Endometrial microvascular endothelial cells (primary cell): ENCODE results near the gene MLXIP. TPM values are rescaled to one million over a fixed set of nuclear protein-coding genes. Genes with fewer than 3 reads are reported as not detected.

Experiments used
- in situ Hi-C: cut with HindIII; loops from 2 replicates; pipeline ENCODE4 v1.10.0; 2017; ENCODE audit warnings: low sequenced_read_pairs, low pct_unique_long_range_greater_than_20kb; ENCODE audit errors: inconsistent ontology term
- total RNA-seq: library from RNA; depleted of rRNA; stranded (reverse); fragments of >200 nt; gene quantifications from one replicate; pipeline ENCODE4 v1.2.3, GENCODE V29; 2015; ENCODE audit errors: inconsistent ontology term

MLXIP gene
- total RNA-seq, 1 donor from 2014 or later: 13.6 TPM

DNA sequence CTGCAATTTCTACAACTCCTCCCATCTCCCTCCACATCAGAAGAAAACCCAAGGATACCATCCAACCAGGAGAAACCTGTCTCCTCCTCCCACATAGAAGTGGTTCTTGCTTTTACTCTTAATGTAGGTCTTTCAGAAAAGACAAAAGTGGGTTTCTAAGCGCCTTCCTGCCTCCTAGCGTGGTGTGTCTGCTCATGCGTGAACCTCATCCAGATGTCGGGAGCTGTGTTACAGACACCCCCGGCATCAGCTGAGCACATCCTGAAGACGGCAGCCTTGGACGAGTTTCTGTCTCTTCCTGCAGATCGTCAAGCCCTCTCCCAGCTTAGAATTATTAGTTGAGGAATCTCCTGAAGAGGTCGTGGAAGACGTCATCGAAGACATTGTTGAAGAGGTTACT is 113.9 kb downstream of the MLXIP start:
- in situ Hi-C loops: no loop called here

GRCh38 chr12:122194804-122195203 is 116.2 kb downstream of the MLXIP start:
- in situ Hi-C loops: no loop called here

GRCh38 chr12:122195405-122195804 is 116.8 kb downstream of the MLXIP start:
- in situ Hi-C loops: no loop called here

Other genes with a start within 250 kb of the MLXIP start
- not detected for gene HPD, start 219.9 kb upstream of the MLXIP start, total RNA-seq
- 120 TPM for gene PSMD9, start 190.0 kb upstream of the MLXIP start, total RNA-seq
- gene CFAP251, start 160.2 kb upstream of the MLXIP start, total RNA-seq: 0.37 TPM
- 2.7 TPM for gene BCL7A, start 56.9 kb upstream of the MLXIP start, total RNA-seq
- gene IL31, start 95.5 kb downstream of the MLXIP start, total RNA-seq: not detected
- not detected for gene LRRC43, start 104.4 kb downstream of the MLXIP start, total RNA-seq
- gene B3GNT4, start 125.0 kb downstream of the MLXIP start, total RNA-seq: not detected
- 71.0 TPM for gene DIABLO, start 147.3 kb downstream of the MLXIP start, total RNA-seq
- gene VPS33A, start 187.7 kb downstream of the MLXIP start, total RNA-seq: 23.9 TPM